ENCODE measurements around the gene RIN1. TPM values are rescaled to one million over a fixed set of nuclear protein-coding genes. Genes with fewer than 3 reads are reported as not detected.
"Not testable (repeated sequence)": the region's sequence is repeated elsewhere in the genome, so short reads cannot be mapped to it uniquely, and the experiment has no call there.

RIN1 gene
- total RNA-seq, 1 donor from 2014 or later: 1.0 TPM

- ATAC-seq (ENCODE audit: poor library complexity): no peak
- DNase-seq: no peak
- intact Hi-C loops (cut with DNase I): no loop called here
These were observed 26.4 kb upstream of the RIN1 start for GRCh38 chr11:66362481-66363147.

GRCh38 chr11:66361502-66361941 lies 25.3 kb upstream of the RIN1 start:
- DNase-seq (no peak), ATAC-seq (ENCODE audit: poor library complexity) (no peak)
- intact Hi-C loops (cut with DNase I): no loop called here

- intact Hi-C loops (cut with DNase I): no loop called here
- no peak for DNase-seq
- ATAC-seq (ENCODE audit: poor library complexity): no peak
These were observed 24.3 kb upstream of the RIN1 start for GRCh38 chr11:66360406-66361073.

- intact Hi-C loops (cut with DNase I): no loop called here
- DNase-seq (no peak), ATAC-seq (ENCODE audit: poor library complexity) (no peak)
These were observed 23.4 kb upstream of the RIN1 start for GRCh38 chr11:66359662-66360087.

- DNase-seq; intact Hi-C loops (cut with DNase I); ATAC-seq (ENCODE audit: poor library complexity): not testable (repeated sequence)
These were observed 14.5 kb upstream of the RIN1 start for GRCh38 chr11:66350560-66351235.

GRCh38 chr11:66349084-66349386 lies 12.8 kb upstream of the RIN1 start:
- ATAC-seq (ENCODE audit: poor library complexity) (no peak), DNase-seq (no peak)
- intact Hi-C loops (cut with DNase I): no loop called here

GRCh38 chr11:66347425-66348276 lies 11.4 kb upstream of the RIN1 start, which contains the start of gene B4GAT1:
Gene B4GAT1, minus strand, starts transcription at chr11:66347629. Its CDS starts 84 bp downstream, at chr11:66347545.
- intact Hi-C loops (cut with DNase I): no loop called here
- ATAC-seq (ENCODE audit: poor library complexity) (peak; percentile 76), DNase-seq (peak; percentile 82)

GRCh38 chr11:66346476-66347424 lies 10.5 kb upstream of the RIN1 start:
- intact Hi-C loops (cut with DNase I): no loop called here
- DNase-seq (no peak), ATAC-seq (ENCODE audit: poor library complexity) (peak; percentile 18)

- intact Hi-C loops (cut with DNase I): no loop called here
- DNase-seq: no peak
- peak; percentile 14 for ATAC-seq (ENCODE audit: poor library complexity)
These were observed 9.0 kb upstream of the RIN1 start for GRCh38 chr11:66345316-66345649.

GRCh38 chr11:66344550-66345315 lies 8.5 kb upstream of the RIN1 start, which contains the start of gene BRMS1:
Gene BRMS1, minus strand, starts transcription at chr11:66345104. Its CDS starts 2,870 bp downstream, at chr11:66342234.
- intact Hi-C loops (cut with DNase I): no loop called here

GRCh38 chr11:66343176-66343575 lies 6.9 kb upstream of the RIN1 start:
- DNase-seq (peak; percentile 8), ATAC-seq (ENCODE audit: poor library complexity) (no peak)
- intact Hi-C loops (cut with DNase I): no loop called here

More at GRCh38 chr11:66344550-66345315, 8.5 kb upstream of the RIN1 start, which contains the start of gene BRMS1:
- peak; percentile 100 for DNase-seq
- ATAC-seq (ENCODE audit: poor library complexity): peak; percentile 90

GRCh38 chr11:66341502-66342126 lies 5.4 kb upstream of the RIN1 start:
- peak; percentile 35 for DNase-seq
- no peak for ATAC-seq (ENCODE audit: poor library complexity)
- intact Hi-C loops (cut with DNase I): no loop called here

GRCh38 chr11:66340596-66341501 lies 4.6 kb upstream of the RIN1 start:
- intact Hi-C loops (cut with DNase I): no loop called here
- ATAC-seq (ENCODE audit: poor library complexity) (no peak), DNase-seq (peak; percentile 17)

- ATAC-seq (ENCODE audit: poor library complexity) (no peak), DNase-seq (peak; percentile 29)
- intact Hi-C loops (cut with DNase I): no loop called here
These were observed 3.7 kb upstream of the RIN1 start for GRCh38 chr11:66339686-66340483.

- peak; percentile 11 for DNase-seq
- no peak for ATAC-seq (ENCODE audit: poor library complexity)
- intact Hi-C loops (cut with DNase I): no loop called here
These were observed 3.0 kb upstream of the RIN1 start for GRCh38 chr11:66339162-66339675.
